ENCODE data around the gene FAM43B. TPM values are rescaled to one million over a fixed set of nuclear protein-coding genes. Genes with fewer than 3 reads are reported as not detected.

FAM43B gene
- 0.02 TPM in 1 of 2 replicates, not detected in the other for polyA plus RNA-seq (2011; rRNA removed)
- polyA minus RNA-seq (2011; rRNA and poly(A)+ RNA removed): not detected in 2 replicates

GRCh38 chr1:20551945-20552727 is at the start of gene FAM43B:
TSS of gene FAM43B (plus strand) at chr1:20552573. CDS start at chr1:20552974, 401 bp downstream.
- no peak for DNase-seq (ENCODE audit: low read depth)
- ChIA-PET POLR2A (interaction anchor here (0.6 kb wide), 2 partner anchors 82 to 330 kb away, joined by 3 read pairs; no protein-coding TSS in a partner anchor), CTCF (interaction anchor here (0.9 to 1.2 kb wide), 2 partner anchors 23 to 81 kb away, joined by 3 read pairs; partner anchors contain the start of gene PINK1)
- Histone ChIP-seq H3K4me3 (ENCODE audit: low read depth, low read length) (peak within 1 kb of the TSS; percentile 19; the same call in 1 of the 2 replicates), H3K36me3 (ENCODE audit: control insufficient read depth, insufficient read depth, low read length) (no peaks in the 10 kb centered on the region), H3K27me3 (ENCODE audit: control insufficient read depth, insufficient read depth, low read length) (peaks cover 50% of the 10 kb centered on the region)
- TF ChIP-seq CTCF (IDR thresholded peaks at IDR 0.05; ENCODE audit: insufficient read depth, low read depth, low read length): no peak

GRCh38 chr1:20505488-20505887 is 46.9 kb upstream of the FAM43B start:
- TF ChIP-seq CTCF (IDR thresholded peaks at IDR 0.05; ENCODE audit: insufficient read depth, low read depth, low read length): no peak
- CTCF ChIA-PET: interaction anchor here (1.7 kb wide), 1 partner anchor 10 kb away, joined by 6 read pairs; no protein-coding TSS in a partner anchor
- peaks cover 13% of the 10 kb centered on the region for H3K36me3 ChIP-seq (ENCODE audit: control insufficient read depth, insufficient read depth, low read length)
- POLR2A ChIA-PET: interaction anchor here (0.5 kb wide), 1 partner anchor 800 kb away, joined by 6 read pairs; no protein-coding TSS in a partner anchor
- H3K27me3 ChIP-seq (ENCODE audit: control insufficient read depth, insufficient read depth, low read length): no peaks in the 10 kb centered on the region
- no peak overlapping the region for H3K4me3 ChIP-seq (ENCODE audit: low read depth, low read length)
- DNase-seq (ENCODE audit: low read depth): no peak

- H3K27me3 ChIP-seq (ENCODE audit: control insufficient read depth, insufficient read depth, low read length): no peaks in the 10 kb centered on the region; the same call in 1 of the 2 replicates
- POLR2A ChIA-PET: no interaction called here
- H3K36me3 ChIP-seq (ENCODE audit: control insufficient read depth, insufficient read depth, low read length): 0 out of 2 replicates have a peak, but pooled peaks cover 1% of the 10 kb centered on the region
- DNase-seq (ENCODE audit: low read depth): no peak
- CTCF ChIA-PET: interaction anchor here (0.7 kb wide), 1 partner anchor 61 kb away, joined by 3 read pairs; no protein-coding TSS in a partner anchor
- peak overlapping the region; percentile 98 for H3K4me3 ChIP-seq (ENCODE audit: low read depth, low read length)
- no peak for TF ChIP-seq CTCF (IDR thresholded peaks at IDR 0.05; ENCODE audit: insufficient read depth, low read depth, low read length)
Observed at GRCh38 chr1:20507248-20507563, 45.2 kb upstream of the FAM43B start.

GRCh38 chr1:20507564-20508410 is 44.6 kb upstream of the FAM43B start, which contains the start of gene MUL1:
TSS of gene MUL1 (minus strand) at chr1:20508151. CDS start at chr1:20508024, 127 bp downstream.
- H3K36me3 ChIP-seq (ENCODE audit: control insufficient read depth, insufficient read depth, low read length): 0 out of 2 replicates have a peak, but pooled peaks cover 1% of the 10 kb centered on the region
- H3K4me3 ChIP-seq (ENCODE audit: low read depth, low read length): peak within 1 kb of the TSS; percentile 98
- peak; percentile 56 for DNase-seq (ENCODE audit: low read depth)
- H3K27me3 ChIP-seq (ENCODE audit: control insufficient read depth, insufficient read depth, low read length): no peaks in the 10 kb centered on the region; the same call in 1 of the 2 replicates
- ChIA-PET POLR2A (no interaction called here), CTCF (interaction anchor here (1.1 kb wide), 1 partner anchor 14 kb away, joined by 4 read pairs; no protein-coding TSS in a partner anchor)
- 0 out of 2 replicates have a peak, but pooled peaks have one; percentile 7 for TF ChIP-seq CTCF (IDR thresholded peaks at IDR 0.05; ENCODE audit: insufficient read depth, low read depth, low read length)

Measured in BJ (cell line).